GM23338 (cell line): Measurements from ENCODE around the gene UPK1A. TPM values are rescaled to one million over a fixed set of nuclear protein-coding genes. Genes with fewer than 3 reads are reported as not detected.

Source experiments
- ATAC-seq: fragments of 200-7000 bp; cut with Tn5 transposase; 3 replicates; pipeline ENCODE4 v1.9.1; 2020
- DNase-seq: peaks from one replicate; pipeline ENCODE4 v3.0.0-alpha.2; 2015; ENCODE audit warnings: low spot score
- H2AFZ ChIP-seq: fragments of 200-600 bp; sonication (generic); 2 replicates; pipeline ENCODE4 v1.8.0; 2016; ENCODE audit warnings: antibody characterized with exemption, mild to moderate bottlenecking, moderate library complexity
- H3F3A ChIP-seq: fragments of 200-600 bp; sonication (generic); replicated peaks from 2 replicates; pipeline ENCODE4 v1.8.0; 2017; ENCODE audit warnings: antibody characterized with exemption, mixed run types, low read depth
- H3K27ac ChIP-seq: fragments of 200-600 bp; sonication (generic); 2 replicates; pipeline ENCODE4 v1.6.1; 2016; ENCODE audit warnings: low read depth
- H3K27me3 ChIP-seq: fragments of 200-600 bp; sonication (generic); 2 replicates; pipeline ENCODE4 v1.8.0; 2016; ENCODE audit warnings: mild to moderate bottlenecking, mixed run types, moderate library complexity; ENCODE audit not compliant: insufficient read depth
- H3K36me3 ChIP-seq: fragments of 200-600 bp; sonication (generic); 2 replicates; pipeline ENCODE4 v1.8.0; 2016; ENCODE audit warnings: mild to moderate bottlenecking; ENCODE audit not compliant: insufficient read depth
- H3K4me1 ChIP-seq: fragments of 200-600 bp; sonication (generic); 2 replicates; pipeline ENCODE4 v1.8.0; 2016; ENCODE audit warnings: mild to moderate bottlenecking, moderate library complexity; ENCODE audit not compliant: insufficient read depth
- H3K4me2 ChIP-seq: fragments of 200-600 bp; sonication (generic); 2 replicates; pipeline ENCODE4 v1.7.1; 2017; ENCODE audit warnings: mixed run types
- H3K4me3 ChIP-seq: fragments of 200-600 bp; sonication (generic); 2 replicates; pipeline ENCODE4 v1.6.1; 2016; ENCODE audit warnings: mixed run types
- H3K79me2 ChIP-seq: fragments of 200-600 bp; sonication (generic); replicated peaks from 2 replicates; pipeline ENCODE4 v1.8.0; 2017; ENCODE audit warnings: mild to moderate bottlenecking; ENCODE audit not compliant: insufficient read depth
- H3K9me2 ChIP-seq: fragments of 200-600 bp; sonication (generic); 2 replicates; pipeline ENCODE4 v1.8.0; 2017; ENCODE audit not compliant: insufficient read depth
- H4K20me1 ChIP-seq: fragments of 200-600 bp; sonication (generic); replicated peaks from 2 replicates; pipeline ENCODE4 v1.8.0; 2017; ENCODE audit warnings: mild to moderate bottlenecking; ENCODE audit not compliant: insufficient read depth
- H3K27ac Mint-ChIP-seq: 2 replicates; pipeline ENCODE4 v1.8.0; 2020; ENCODE audit warnings: inconsistent platforms, mild to moderate bottlenecking, moderate library complexity, mixed read lengths
- H3K27me3 Mint-ChIP-seq: 3 replicates; pipeline ENCODE4 v1.8.0; 2022; ENCODE audit warnings: low read depth, mild to moderate bottlenecking, moderate library complexity, mixed read lengths, inconsistent platforms; ENCODE audit not compliant: insufficient read depth, poor library complexity
- H3K36me3 Mint-ChIP-seq: 3 replicates; pipeline ENCODE4 v1.8.0; 2021; ENCODE audit warnings: low read depth, mild to moderate bottlenecking, inconsistent platforms, moderate library complexity, mixed read lengths
- H3K4me1 Mint-ChIP-seq: 3 replicates; pipeline ENCODE4 v1.8.0; 2020; ENCODE audit warnings: mild to moderate bottlenecking, inconsistent platforms, mixed read lengths
- H3K4me3 Mint-ChIP-seq: 3 replicates; pipeline ENCODE4 v1.8.0; 2021; ENCODE audit warnings: moderate library complexity, mild to moderate bottlenecking, inconsistent platforms, mixed read lengths
- H3K9me3 Mint-ChIP-seq: 3 replicates; pipeline ENCODE4 v1.8.0; 2020; ENCODE audit warnings: moderate library complexity, mild to moderate bottlenecking, inconsistent platforms, mixed read lengths
- EZH2 ChIP-seq: fragments of 200-600 bp; sonication (generic); IDR thresholded peaks from one replicate; pipeline ENCODE4 v1.8.0; 2017; ENCODE audit warnings: antibody characterized with exemption, mild to moderate bottlenecking, low read depth; ENCODE audit not compliant: unreplicated experiment
- EZH2phosphoT487 ChIP-seq: fragments of 200-600 bp; sonication (generic); IDR thresholded peaks from one replicate; pipeline ENCODE4 v1.8.1; 2018; ENCODE audit warnings: antibody characterized with exemption; ENCODE audit not compliant: unreplicated experiment
- JUNB ChIP-seq: IDR thresholded peaks from one replicate; pipeline ENCODE4 v1.6.1; 2016; ENCODE audit warnings: antibody characterized with exemption; ENCODE audit not compliant: unreplicated experiment
- NANOG ChIP-seq: IDR thresholded peaks from 2 replicates; pipeline ENCODE4 v1.6.1; 2016; ENCODE audit warnings: antibody characterized with exemption, borderline replicate concordance
- POLR2AphosphoS5 ChIP-seq: IDR thresholded peaks from 2 replicates; pipeline ENCODE4 v1.6.1; 2016; ENCODE audit warnings: antibody characterized with exemption, low read depth
- REST ChIP-seq: IDR thresholded peaks from one replicate; pipeline ENCODE4 v1.6.1; 2018; ENCODE audit warnings: antibody characterized with exemption; ENCODE audit not compliant: unreplicated experiment
- STAT1 ChIP-seq: IDR thresholded peaks from one replicate; pipeline ENCODE4 v1.6.1; 2016; ENCODE audit warnings: antibody characterized with exemption; ENCODE audit not compliant: unreplicated experiment
- ZNF114 ChIP-seq: fragments of 250-450 bp; sonication (Bioruptor Pico); IDR thresholded peaks from 2 replicates; pipeline ENCODE4 v1.5.0; 2020; ENCODE audit warnings: mild to moderate bottlenecking, moderate library complexity
- ZNF331 ChIP-seq: fragments of 250-450 bp; sonication (Bioruptor Pico); IDR thresholded peaks from 2 replicates; pipeline ENCODE4 v1.5.0; 2020; ENCODE audit warnings: low read depth, mild to moderate bottlenecking, moderate library complexity
- polyA plus RNA-seq: library from polyadenylated mRNA; unstranded; fragments of >200 nt; fragmentation: Nextera tagmentation; extraction: Ambion mirVana; gene quantifications from 2 replicates; pipeline ENCODE4 v1.2.1, GENCODE V29; 2016
- total RNA-seq: library from RNA; depleted of rRNA; stranded (reverse); fragments of >200 nt; shearing (Covaris generic); gene quantifications from 2 replicates; pipeline ENCODE4 v1.2.3, GENCODE V29; 2014
- TF ChIP-seq, protein P1 (sequence below), 2 experiments: fragments of 200-600 bp in 1 of 2; sonication (generic) in 1 of 2; conservative IDR thresholded peaks; 2 replicates each; pipeline versions ENCODE4 v1.5.1 to v1.6.1; 2016 to 2017; ENCODE audit warnings: antibody characterized with exemption in 2 of 2, low read depth in 2 of 2, mild to moderate bottlenecking in 2 of 2, moderate library complexity in 1 of 2
- TF ChIP-seq, protein P2 (sequence below): IDR thresholded peaks from 2 replicates; pipeline ENCODE4 v1.6.1; 2016; ENCODE audit warnings: antibody characterized with exemption

The UPK1A gene
- total and polyA plus RNA-seq, 2 experiments from 2014 or later = 0.42 to 1.5 TPM

DNA sequence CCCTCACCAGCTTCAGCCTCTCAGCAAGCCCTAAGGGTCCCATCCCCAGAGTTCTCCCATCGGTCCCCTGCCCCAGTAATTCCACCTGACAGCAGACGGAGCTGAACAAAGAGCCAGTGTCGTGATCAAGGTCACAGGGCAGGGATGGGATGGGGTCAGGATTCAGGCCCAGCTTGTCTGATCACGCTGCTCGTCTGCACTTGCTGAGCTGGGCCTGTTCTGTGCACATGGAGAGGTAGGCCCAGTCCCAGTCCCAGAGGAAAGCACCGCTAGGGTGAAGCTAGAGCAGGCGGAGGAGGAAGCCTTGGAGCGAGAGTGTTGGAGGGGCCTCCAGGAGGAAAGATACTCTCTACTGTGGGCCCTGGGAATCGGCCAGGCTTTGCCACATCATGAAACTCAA lies 44.6 kb upstream of the UPK1A start:
- no peaks in the 10 kb centered on the region for H4K20me1 ChIP-seq
- H3K27ac ChIP-seq = no peak overlapping the region
- Mint-ChIP-seq H3K4me1 (no peaks in the 10 kb centered on the region), H3K36me3 (peaks cover 17% of the 10 kb centered on the region; the same call in 2 of the 3 replicates), H3K4me3 (no peak overlapping the region; the same call in 2 of the 3 replicates), H3K27ac (no peak overlapping the region), H3K27me3 (peaks cover 9% of the 10 kb centered on the region), H3K9me3 (no peaks in the 10 kb centered on the region)
- no peaks in the 10 kb centered on the region for H3K79me2 ChIP-seq
- ATAC-seq (no peak), DNase-seq (no peak)
- no peaks in the 10 kb centered on the region for H3K27me3 ChIP-seq
- H3K4me1 ChIP-seq = no peaks in the 10 kb centered on the region
- no peak overlapping the region for H2AFZ ChIP-seq
- no peak overlapping the region for H3K4me3 ChIP-seq
- H3K9me2 ChIP-seq = no peaks in the 10 kb centered on the region
- TF ChIP-seq EZH2 (no peak), NANOG (no peak), ZNF114 (CRISPR knock-in tag) (no peak), EZH2phosphoT487 (no peak), STAT1 (no peak), REST (no peak), JUNB (no peak), ZNF331 (CRISPR knock-in tag) (no peak), POLR2AphosphoS5 (no peak)
- TF ChIP-seq, protein P1, sequence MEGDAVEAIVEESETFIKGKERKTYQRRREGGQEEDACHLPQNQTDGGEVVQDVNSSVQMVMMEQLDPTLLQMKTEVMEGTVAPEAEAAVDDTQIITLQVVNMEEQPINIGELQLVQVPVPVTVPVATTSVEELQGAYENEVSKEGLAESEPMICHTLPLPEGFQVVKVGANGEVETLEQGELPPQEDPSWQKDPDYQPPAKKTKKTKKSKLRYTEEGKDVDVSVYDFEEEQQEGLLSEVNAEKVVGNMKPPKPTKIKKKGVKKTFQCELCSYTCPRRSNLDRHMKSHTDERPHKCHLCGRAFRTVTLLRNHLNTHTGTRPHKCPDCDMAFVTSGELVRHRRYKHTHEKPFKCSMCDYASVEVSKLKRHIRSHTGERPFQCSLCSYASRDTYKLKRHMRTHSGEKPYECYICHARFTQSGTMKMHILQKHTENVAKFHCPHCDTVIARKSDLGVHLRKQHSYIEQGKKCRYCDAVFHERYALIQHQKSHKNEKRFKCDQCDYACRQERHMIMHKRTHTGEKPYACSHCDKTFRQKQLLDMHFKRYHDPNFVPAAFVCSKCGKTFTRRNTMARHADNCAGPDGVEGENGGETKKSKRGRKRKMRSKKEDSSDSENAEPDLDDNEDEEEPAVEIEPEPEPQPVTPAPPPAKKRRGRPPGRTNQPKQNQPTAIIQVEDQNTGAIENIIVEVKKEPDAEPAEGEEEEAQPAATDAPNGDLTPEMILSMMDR (conservative IDR thresholded peaks at IDR 0.05; ENCODE audit: low read depth in 2 of 2) = no peak
- TF ChIP-seq, protein P2, sequence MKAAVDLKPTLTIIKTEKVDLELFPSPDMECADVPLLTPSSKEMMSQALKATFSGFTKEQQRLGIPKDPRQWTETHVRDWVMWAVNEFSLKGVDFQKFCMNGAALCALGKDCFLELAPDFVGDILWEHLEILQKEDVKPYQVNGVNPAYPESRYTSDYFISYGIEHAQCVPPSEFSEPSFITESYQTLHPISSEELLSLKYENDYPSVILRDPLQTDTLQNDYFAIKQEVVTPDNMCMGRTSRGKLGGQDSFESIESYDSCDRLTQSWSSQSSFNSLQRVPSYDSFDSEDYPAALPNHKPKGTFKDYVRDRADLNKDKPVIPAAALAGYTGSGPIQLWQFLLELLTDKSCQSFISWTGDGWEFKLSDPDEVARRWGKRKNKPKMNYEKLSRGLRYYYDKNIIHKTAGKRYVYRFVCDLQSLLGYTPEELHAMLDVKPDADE = no peak
- H3K36me3 ChIP-seq = no peaks in the 10 kb centered on the region
- H3K4me2 ChIP-seq = no peak overlapping the region
- no peaks in the 10 kb centered on the region for H3F3A ChIP-seq
